T47D (cell line): ENCODE results near the gene CALD1.

Source experiments
- DNase-seq, 2 experiments: peaks; one replicate each; pipeline versions ENCODE4 v3.0.0 to v3.0.0-alpha.2; 2011 to 2012; ENCODE audit warnings: low read depth in 1 of 2, low spot score in 1 of 2
- JUND ChIP-seq: IDR thresholded peaks from 2 replicates; pipeline ENCODE4 v1.6.1; 2012; ENCODE audit warnings: low read depth
- in situ Hi-C: cut with HindIII; loops from 2 replicates; pipeline ENCODE4 v1.10.0; 2016; ENCODE audit warnings: low sequenced_read_pairs, low pct_unique_long_range_greater_than_20kb

The CALD1 gene

DNA sequence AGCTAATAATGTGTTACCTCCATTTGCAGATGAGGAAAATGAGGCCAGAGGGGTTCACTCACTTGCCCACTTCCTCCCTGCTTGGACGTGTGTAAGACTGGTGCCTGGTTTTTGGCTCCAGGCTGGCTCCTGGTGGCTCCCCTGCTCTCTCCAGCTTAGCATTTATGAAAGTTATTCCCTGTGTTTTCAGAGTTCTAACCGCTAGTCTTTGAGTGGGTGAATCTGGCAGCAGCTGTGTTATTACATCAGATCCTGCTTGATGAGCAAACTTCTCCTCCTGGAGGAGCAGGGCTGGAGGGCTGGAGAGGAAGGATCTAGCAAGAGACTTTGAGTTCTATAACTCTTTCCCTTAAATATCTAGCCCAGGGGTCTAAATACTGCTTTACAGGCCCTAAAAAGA lies 125.9 kb downstream of the CALD1 start:
- no peak for TF ChIP-seq JUND
- no peak for DNase-seq
- in situ Hi-C loops: no loop called here

DNA sequence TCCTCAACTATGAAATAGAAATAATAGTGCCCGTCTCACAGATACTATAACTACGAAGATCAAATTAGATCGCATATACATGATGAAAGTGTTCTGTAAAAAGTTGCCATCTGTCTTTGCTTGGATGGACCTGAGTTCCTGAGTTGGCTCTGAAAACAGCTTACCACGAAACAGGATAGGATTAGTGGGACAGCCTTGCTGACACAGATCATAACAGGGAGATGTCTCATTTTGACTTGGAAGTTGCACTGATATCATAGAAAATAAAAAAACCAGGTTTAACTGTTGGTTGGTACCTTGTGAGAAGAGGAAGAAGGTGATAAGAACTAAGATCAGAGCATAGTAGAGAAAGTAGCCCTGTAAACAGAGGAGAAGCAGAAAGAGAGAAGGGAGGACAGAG lies 127.6 kb downstream of the CALD1 start:
- TF ChIP-seq JUND: no peak
- no peak for DNase-seq
- in situ Hi-C loops: no loop called here

DNA sequence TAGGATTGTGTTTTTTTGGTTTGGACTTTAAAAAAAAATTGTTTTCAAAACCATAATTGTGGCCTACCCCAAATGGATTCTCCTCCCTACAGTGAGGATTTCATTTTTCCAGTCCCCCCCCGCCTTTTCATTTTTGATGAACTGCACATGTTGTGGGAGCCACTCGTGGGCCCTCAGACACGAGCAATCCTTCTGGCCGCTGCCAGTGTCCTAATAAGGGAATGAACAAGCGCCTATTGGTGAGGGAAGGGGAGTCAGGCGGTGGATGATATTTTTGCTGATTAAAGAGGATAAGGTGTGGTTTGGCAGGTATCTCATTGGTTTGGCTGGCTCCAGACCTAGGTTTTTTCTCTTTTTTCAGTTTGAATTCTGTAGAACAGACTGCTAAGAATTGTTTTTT lies 128.2 kb downstream of the CALD1 start:
- in situ Hi-C loops: no loop called here
- no peak for DNase-seq
- no peak for TF ChIP-seq JUND

DNA sequence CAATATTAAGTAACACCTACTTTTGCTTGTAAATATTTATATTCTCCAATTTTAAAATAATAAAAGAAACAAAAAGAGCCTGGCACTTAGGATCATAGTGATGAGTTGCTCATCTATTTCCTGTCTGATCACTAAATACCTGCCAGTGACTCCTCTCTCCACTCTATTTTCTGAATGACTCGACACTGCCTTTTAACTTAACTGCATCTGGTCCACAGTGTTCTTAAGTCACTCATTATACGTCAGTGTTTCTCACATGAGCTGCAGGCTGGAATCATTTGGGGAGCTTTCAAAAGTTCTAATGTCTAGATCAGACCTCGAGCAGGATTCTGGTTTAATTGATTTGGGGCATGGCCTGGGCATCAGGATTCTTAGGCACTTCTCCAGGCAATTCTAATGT lies 128.9 kb downstream of the CALD1 start:
- DNase-seq: no peak
- TF ChIP-seq JUND: no peak
- in situ Hi-C loops: no loop called here

DNA sequence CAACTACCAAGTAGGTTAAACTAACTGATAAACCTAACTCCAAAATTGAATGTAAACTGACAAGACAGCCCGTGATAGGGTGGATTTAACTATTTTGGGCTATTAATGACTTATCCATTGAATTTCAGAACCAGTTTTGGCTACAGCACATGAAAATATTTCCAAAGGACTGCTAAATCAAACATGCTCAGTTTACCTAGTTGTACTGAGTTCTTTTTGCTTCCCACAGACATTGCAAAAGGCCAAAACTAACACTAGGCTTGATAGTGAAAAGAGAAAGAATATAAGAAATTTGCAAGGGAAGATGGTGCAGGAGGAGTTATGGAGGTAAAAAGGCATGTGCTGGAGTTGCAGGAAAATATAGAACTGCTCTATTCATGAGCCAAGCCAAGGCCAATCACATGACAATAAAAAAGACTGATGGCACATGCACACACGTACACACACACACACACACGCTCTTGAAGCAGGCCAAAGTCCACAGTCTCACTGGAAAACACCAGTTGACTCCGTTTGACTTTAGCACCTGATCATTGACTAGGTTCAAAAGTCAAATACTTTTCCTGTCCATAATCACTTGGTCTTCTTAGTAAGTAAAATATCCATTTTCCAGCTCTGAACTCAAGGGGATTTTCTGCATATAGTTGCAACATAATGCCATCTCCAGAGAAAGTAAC lies 130.9 kb downstream of the CALD1 start:
- in situ Hi-C loops: no loop called here
- no peak for DNase-seq
- TF ChIP-seq JUND: no peak

DNA sequence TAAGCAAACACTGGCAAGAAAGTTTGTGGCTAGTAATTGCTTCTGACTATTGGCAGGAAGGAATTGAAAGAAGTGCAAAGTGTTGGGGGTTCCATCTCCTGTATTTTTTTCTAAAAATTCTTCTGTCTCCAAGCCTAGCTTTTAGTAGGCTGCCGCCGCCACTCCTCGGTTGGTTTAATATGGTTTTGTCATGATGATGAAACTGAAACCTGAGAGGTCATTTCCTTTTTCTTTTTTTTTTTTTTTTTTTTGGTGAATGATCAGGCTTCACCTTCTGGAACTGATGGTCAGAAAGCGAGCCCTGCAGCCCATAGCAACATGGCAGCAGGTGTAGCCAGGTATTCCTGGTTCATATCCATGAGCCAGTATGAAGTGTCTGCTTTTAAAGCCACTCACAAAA lies 131.5 kb downstream of the CALD1 start:
- TF ChIP-seq JUND: no peak
- in situ Hi-C loops: no loop called here
- no peak for DNase-seq

DNA sequence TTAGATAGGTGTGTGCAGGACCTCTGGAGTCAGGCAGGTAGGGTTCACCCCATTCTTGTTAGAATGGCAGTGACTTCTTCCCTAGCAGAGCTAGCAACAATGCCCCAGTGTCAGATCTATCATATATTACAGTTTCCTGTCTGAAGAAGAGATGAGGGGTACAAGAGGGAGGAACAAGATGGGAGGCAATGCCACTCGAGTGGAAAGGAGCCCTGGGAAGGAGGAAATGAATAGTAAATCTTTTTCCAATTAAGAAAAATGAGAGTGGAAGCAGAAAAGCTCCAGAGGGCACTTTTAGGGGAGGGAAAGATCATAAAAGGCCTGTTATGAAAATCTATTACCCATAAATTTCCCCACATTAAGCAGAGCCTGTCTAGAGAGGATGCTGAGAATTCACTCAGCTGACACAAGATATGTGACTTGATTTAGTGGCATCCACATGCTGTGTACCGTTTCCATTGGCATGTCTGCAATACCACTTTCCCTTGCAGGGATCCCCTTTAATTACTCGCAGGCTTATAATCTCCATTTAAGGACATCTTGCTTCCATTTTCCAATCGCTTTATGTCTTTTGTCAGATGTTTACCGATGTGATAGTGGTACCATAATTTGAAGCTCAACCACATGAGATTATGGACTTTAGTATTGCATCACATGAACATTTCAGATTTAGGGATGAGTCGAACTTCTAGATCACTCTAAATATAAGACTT lies 136.9 kb downstream of the CALD1 start:
- no peak for TF ChIP-seq JUND
- in situ Hi-C loops: no loop called here
- DNase-seq: no peak

DNA sequence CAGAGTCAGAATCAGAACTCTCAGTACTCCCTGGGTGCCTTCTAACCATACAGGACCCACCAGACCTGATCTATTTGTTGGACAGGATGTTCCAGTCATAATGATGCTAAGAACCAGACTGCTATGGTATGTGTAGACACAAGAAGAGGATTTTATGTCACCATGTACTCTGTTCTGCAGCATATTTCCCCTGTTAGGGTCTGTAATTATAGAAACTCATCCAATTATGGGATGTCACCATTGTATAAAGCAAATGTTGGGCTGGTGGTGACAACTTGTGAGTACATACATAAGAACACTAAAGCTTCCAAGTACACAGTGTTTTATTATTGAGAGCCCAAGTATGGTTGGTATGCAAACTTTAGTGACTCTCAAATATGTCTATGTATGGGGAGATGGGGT lies 139.8 kb downstream of the CALD1 start:
- no peak for TF ChIP-seq JUND
- peak in 1 of 2 experiments; percentile 55 for DNase-seq
- in situ Hi-C loops: no loop called here

DNA sequence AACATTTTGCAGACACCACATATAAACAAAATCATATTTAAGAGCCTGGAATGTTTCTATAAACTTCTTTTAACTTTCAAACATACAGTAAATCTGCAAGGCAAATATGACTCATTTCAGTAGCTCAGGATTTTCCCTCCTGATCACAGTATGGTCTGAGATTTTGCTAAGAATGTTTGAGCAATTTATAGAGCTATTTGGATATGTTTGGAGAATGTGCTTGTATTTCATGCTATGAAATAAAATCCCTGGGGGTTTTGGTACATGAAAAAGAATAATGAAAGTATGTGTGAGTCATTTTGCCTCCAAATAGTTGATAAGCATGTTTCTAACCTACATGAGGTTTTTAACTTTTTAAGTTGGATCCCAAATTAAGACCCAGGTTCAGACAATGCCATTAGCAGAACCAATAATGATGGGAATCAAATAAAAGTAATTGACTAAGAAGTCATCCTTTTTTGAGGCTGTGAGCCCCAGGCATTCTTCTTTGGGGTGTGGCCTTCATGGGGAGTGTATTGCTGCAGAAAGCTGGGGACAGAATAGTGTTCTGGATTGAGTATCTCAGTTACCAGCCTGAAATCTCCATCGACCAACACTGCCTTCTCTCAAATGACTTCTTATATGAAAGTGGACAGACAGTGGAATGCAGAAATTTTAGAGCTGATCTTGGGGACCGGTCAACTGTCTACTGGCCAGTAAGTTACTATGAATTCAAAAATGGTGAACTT lies 140.8 kb downstream of the CALD1 start:
- no peak for TF ChIP-seq JUND
- no peak for DNase-seq
- in situ Hi-C loops: no loop called here

DNA sequence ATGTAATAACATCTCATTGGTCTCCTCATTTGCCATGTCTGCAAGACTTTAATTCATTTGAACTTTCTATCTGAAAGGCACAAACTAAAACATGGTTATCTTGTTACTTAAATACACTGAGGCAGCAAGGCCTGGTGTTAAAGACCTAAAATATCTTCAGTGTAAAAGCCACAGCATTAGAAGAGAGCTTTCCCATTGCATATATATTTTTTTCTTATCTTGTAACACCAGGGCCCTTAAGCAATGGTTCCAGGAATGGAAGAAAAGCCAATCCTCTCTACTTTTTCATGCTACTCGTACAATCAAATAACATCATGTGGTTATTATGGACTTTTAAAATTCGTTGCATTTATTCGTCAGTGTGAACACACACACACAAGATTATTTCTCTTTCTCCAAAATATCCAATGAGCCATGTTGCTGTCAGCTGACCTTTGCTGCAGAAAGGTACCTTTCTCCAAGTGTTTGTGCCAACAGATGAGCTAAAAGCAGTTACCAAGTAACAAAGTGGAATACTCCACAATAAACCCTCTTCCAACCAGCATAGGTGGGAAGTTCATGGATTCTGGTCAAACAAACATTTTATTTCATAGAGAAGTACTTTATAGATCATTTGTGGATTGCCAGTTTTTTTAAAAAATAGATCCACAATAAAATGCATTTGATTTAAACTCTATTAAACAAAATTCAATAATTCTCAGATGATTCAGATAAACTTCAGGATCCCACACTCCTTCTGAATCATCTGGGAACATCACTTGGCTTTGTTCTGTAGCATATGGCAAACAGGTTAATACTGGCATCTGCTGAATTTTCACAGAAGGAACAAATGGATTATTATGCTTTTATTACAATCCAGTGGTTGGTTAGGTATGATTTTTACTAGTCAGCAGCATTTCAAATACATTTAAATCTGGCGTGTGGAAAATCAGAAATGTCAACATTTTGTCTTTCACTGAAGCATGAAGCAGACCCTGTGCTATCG lies 143.6 kb downstream of the CALD1 start:
- no peak for TF ChIP-seq JUND
- DNase-seq: no peak
- in situ Hi-C loops: no loop called here

DNA sequence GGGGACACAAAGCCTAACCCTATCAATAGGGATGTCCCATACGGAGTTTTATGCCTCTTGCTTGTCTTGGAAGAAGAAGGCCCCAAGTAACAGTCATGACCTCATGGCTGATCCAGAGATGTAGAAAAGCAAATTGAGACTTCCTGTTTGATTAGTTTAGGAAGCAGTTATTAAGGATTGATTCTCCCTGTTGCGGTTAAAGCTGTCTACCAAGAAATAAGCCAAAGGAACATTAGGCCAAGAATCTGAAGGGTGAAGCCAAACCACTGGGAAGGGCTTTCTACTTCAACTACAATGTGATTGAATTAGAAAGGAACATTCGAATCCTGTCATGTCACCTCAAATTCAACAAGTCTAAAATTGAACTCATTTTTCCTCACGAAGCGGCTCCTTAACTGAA lies 146.3 kb downstream of the CALD1 start:
- in situ Hi-C loops: no loop called here
- TF ChIP-seq JUND: no peak
- no peak for DNase-seq

DNA sequence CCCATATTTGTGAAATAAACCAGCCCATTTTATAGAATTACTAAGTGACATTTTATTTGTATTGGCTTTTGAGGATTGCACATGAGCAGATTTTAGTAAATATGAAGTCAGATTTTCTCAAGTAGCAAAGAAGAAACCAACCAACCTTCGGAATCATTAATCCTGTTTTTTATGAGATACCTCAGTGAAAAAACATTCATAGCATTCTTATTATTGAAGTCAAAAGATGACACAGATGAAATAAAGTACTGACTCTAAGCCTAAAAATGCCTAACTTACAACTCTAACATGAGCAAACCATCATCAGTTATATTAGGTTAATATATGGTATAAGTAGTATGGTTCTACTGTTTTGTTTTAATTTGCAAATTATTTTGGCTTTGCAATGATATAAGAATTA lies 147.0 kb downstream of the CALD1 start:
- in situ Hi-C loops: no loop called here
- no peak for TF ChIP-seq JUND

DNA sequence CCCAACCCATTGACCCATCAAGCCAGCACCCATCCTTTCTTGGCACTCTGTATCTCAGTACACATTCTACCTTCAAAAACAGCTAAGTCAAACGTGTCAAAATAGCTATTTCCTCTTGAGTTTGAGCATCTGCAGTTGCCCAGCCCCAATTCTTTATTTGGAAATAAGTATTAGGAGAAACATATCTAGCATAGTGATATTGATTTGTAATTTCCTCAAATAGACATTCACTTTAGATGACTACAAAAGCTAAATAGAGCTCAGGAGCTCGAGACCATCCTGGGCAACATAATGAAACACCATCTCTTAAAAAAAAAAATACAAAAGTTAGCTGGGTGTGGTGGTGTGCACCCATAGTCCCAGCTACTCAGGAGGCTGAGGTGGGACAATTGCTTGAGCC lies 147.6 kb downstream of the CALD1 start:
- no peak for TF ChIP-seq JUND
- in situ Hi-C loops: no loop called here
- no peak for DNase-seq

More for the DNA sequence above, 147.0 kb downstream of the CALD1 start:
- no peak for DNase-seq
